RWPE1 (cell line): ENCODE data around the gene WSCD2.

Experiments
- CTCF ChIA-PET: fragments of 350-600 bp; sonication (Branson Sonifier 250); formaldehyde crosslinking; extraction: SDS; loops from one replicate; lab custom pipeline; 2021; lab: Yijun Ruan, JAX
- POLR2A ChIA-PET: fragments of 400-600 bp; formaldehyde crosslinking; extraction: SDS; loops from one replicate; lab custom pipeline; 2020; ENCODE audit warnings: antibody characterized with exemption; ENCODE audit not compliant: low non-redundant PET; lab: Yijun Ruan, JAX
- DNase-seq: peaks from one replicate; pipeline ENCODE4 v3.0.0; 2012; ENCODE audit warnings: low spot score
- H3K27ac ChIP-seq: fragments of 450-650 bp; 2 replicates; pipeline ENCODE4 v1.5.1; 2017
- TF ChIP-seq, protein P1 (sequence below): fragments of 450-650 bp; conservative IDR thresholded peaks from 2 replicates; pipeline ENCODE4 v1.5.1; 2017; ENCODE audit warnings: low read depth, mild to moderate bottlenecking

WSCD2 gene

DNA sequence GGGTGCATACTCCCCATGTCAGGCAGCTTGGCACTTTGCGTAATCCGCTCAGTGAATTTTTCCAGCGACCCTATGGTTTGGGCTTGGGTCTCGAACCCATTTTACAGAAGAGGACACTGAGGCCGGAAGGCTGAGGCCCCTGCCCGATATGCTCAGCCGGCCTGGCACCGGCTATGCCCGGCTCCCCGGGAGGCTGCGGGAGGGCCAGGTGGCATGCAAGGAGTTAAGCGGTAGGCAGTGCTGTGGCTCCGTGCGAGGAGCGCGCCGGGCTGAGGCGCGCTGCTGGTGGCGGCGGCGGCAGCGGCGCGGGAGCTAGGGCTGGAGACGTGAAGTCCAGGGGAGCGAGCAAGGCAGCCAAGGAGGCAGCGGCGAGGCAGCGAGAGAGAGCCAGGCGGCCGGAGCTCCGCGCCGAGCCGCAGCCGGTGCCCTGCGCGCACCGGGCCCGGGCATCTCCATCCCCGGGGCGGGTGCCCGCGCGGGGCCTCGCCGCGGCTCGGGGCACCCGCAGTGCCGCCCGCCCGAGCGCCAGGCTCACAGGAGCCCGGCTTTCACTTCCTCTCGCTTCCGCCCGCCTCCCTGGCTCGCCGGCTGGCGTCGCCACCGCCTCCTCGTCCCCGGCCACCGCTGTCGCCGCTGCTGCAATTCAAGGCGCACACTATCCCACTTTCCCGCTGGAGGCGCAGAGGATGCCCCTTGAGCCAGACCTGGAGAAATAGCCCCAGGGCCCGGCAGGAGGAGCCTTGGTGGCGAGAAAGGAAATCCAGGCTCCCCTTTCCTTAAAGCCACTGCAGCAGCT is at the start of gene WSCD2:
Gene WSCD2, plus strand, starts transcription at position 272 of the 796 bp plus-strand sequence. CDS start 66,545 bp downstream, outside the sequence.
- no peak within 1 kb of the TSS for H3K27ac ChIP-seq
- peak; percentile 5 for DNase-seq
- TF ChIP-seq, protein P1, sequence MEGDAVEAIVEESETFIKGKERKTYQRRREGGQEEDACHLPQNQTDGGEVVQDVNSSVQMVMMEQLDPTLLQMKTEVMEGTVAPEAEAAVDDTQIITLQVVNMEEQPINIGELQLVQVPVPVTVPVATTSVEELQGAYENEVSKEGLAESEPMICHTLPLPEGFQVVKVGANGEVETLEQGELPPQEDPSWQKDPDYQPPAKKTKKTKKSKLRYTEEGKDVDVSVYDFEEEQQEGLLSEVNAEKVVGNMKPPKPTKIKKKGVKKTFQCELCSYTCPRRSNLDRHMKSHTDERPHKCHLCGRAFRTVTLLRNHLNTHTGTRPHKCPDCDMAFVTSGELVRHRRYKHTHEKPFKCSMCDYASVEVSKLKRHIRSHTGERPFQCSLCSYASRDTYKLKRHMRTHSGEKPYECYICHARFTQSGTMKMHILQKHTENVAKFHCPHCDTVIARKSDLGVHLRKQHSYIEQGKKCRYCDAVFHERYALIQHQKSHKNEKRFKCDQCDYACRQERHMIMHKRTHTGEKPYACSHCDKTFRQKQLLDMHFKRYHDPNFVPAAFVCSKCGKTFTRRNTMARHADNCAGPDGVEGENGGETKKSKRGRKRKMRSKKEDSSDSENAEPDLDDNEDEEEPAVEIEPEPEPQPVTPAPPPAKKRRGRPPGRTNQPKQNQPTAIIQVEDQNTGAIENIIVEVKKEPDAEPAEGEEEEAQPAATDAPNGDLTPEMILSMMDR, result no peak; the same call in 1 of the 2 replicates
- ChIA-PET CTCF (interaction anchor here (0.5 to 0.7 kb wide), 2 partner anchors 193 to 308 kb away, joined by 3 read pairs; no protein-coding TSS in a partner anchor), POLR2A (no interaction called here)

DNA sequence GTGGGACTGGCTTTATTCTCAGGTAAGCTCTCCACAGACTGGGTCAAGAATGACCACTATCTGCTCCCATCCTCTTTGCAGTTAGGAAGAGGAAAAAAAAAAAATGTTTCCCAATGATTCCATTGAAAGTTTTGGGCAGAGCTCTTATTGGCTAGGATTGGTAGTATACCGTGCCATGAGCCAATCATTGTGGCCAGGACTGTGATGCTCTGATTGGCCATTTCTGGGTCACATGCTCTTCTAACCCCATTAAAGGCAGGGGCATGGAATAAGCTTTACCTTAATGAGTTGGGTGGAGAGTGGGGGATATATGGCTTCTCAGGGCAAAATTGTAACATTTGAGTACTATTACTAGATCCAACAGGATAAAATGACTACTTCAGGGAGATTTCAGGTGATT is 49.4 kb upstream of the WSCD2 start:
- no peak for DNase-seq
- CTCF ChIA-PET, result no interaction called here
- POLR2A ChIA-PET, result no interaction called here
- H3K27ac ChIP-seq, result no peak overlapping the region
- TF ChIP-seq, protein P1, result no peak

DNA sequence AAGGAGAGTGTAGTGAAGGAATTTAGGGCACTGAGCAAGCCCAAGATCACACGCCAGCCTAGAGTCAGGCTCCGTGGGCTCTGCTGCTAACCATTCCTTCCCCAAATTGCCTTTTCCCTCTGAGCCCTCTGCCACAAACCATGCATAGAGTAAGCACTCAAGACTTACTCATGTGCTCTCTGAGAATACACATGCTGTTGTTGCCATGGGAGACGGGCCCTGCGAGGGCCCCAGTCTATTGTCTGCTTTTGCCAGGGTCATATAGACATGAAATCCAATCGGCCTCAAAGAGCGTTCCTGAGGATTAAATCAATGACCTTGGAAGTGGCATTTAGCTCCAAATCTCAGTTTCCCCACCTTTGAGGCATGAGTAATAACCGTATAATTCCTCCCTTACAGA is 48.7 kb upstream of the WSCD2 start:
- ChIA-PET POLR2A (no interaction called here), CTCF (no interaction called here)
- H3K27ac ChIP-seq, result no peak overlapping the region
- DNase-seq, result no peak
- TF ChIP-seq, protein P1, result no peak

DNA sequence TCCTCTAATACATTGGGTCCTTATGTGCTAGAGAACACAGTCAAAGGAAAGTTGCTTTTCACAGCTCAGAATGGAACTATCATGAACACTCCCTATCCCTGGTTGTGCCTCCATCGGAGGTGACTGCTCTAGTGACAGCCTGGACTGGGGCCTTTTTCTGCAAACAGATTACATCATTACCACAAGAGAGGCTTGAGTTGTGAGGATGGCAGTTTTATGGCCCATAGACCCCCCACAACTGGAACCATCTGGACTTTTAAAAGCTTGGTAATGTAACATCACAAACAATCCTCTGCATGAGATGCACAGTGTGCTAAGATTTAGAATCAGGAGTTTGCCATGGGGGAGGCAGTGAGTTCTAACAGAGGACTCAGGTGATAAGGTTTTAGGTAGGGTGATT is 46.6 kb upstream of the WSCD2 start:
- TF ChIP-seq, protein P1, result no peak
- ChIA-PET CTCF (no interaction called here), POLR2A (no interaction called here)
- DNase-seq, result no peak
- no peak overlapping the region for H3K27ac ChIP-seq

DNA sequence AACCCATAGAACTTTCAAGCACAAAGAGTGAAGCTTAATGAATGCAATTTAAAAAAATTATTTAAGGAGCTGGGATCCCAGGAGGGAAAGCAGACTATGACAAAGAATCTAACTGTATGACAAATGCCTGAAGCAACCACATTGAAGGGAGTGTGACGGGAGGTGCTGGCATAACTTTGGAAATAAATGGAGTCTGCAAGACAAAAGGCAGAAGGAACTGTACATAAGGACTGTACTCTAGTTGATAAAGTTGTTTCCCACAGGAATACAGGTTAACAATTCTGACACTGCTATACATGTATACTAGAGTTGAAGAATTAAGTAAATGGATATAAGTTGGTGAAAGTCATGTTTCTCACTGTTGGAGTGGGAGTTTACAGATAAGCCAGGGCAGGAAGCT is 41.2 kb upstream of the WSCD2 start:
- ChIA-PET POLR2A (no interaction called here), CTCF (interaction anchor here (0.5 to 1.2 kb wide), 2 partner anchors 12 to 25 kb away, joined by 3 read pairs; no protein-coding TSS in a partner anchor)
- TF ChIP-seq, protein P1, result no peak
- DNase-seq, result no peak
- H3K27ac ChIP-seq, result no peak overlapping the region

DNA sequence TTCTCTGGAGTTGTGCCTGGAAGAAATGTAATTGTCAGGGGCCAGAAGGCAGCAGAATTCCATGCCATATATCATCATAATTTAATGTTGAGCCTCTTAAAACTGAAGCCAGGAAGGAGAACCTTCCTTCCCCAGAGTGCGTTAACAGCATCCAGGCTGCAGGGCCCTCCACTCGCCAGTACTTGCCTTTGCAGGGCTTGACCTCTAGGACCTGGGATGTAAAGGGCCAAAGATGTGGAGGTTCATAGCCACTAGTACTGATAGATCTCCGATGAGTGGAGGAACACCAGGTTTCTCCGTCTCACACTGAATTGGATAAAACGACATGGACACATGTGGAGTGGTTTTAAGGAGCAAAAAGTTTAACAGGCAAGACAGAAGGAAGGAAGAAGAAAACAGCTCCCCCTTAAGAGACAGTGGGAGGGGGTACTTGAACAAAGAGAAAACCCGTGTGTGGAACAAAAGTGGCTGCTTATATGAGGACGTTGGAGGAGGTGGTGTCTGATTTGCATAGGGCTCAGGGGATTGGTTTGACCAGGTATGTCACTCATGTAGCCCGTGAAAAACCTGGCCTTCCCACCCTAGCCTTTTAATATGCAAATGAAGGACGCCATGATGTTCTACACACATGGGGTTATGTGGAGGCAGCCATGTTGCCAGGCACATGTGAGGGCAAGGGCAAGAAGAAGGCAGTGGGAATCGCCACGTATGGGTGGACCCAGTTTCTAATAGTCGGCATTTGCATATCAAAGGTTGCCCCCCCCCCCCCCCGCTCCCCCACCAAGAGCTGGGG is 38.8 kb upstream of the WSCD2 start:
- CTCF ChIA-PET, result no interaction called here
- POLR2A ChIA-PET, result no interaction called here
- no peak overlapping the region for H3K27ac ChIP-seq
- DNase-seq, result no peak
- TF ChIP-seq, protein P1, result no peak
